OCI-LY3 (cell line): Measurements from ENCODE around the gene TBC1D8.

Experiments used
- CTCF ChIP-seq: fragments of 200-600, 300-600 bp; sonication (generic); IDR thresholded peaks from 2 replicates; pipeline ENCODE4 v1.5.1; 2014; ENCODE audit warnings: antibody characterized with exemption, low read length, low read depth
- EZH2phosphoT487 ChIP-seq: fragments of 200-600 bp; shearing (Covaris generic); IDR thresholded peaks from 2 replicates; pipeline ENCODE4 v1.6.1; 2018; ENCODE audit warnings: antibody characterized with exemption, mixed run types, low read depth

DNA sequence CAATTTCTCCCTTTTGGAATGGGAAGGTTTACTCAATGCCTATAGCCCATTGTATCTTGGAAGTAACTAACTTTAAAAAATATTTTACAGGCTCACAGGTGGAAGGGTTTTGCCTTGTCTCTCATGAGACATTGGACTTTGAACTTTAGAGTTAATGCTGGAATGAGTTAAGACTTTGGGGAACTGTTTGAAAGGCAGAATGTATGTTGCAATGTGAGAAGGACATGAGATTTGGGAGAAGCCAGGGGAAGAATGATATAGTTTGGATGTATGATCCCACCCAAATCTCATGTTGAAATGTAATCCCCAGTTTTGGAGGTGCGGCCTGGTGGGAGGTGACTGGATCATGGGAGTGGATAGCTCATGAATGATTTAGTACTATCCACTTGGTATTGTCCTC is 17.5 kb upstream of the TBC1D8 start:
- TF ChIP-seq CTCF: no peak
- no peak for TF ChIP-seq EZH2phosphoT487
